Activated CD4-positive, alpha-beta T cell treated with anti-CD3 and anti-CD28 coated beads for 1 hour (primary cell): ENCODE measurements around the gene MNAT1.
"Not testable (repeated sequence)": the region's sequence is repeated elsewhere in the genome, so short reads cannot be mapped to it uniquely, and the experiment has no call there.

Experiments used
- DNase-seq: peaks from one replicate; pipeline ENCODE4 v3.0.0-alpha.2; 2020

MNAT1 gene

GRCh38 chr14:60890636-60891035 lies 156.1 kb downstream of the MNAT1 start:
- DNase-seq = not testable (repeated sequence)

GRCh38 chr14:60893911-60894310 lies 159.3 kb downstream of the MNAT1 start:
- DNase-seq = no peak

GRCh38 chr14:60904381-60904780 lies 169.8 kb downstream of the MNAT1 start:
- no peak for DNase-seq

- no peak for DNase-seq
Measured at GRCh38 chr14:60905923-60906322, 171.4 kb downstream of the MNAT1 start.

GRCh38 chr14:60915781-60916180 lies 181.2 kb downstream of the MNAT1 start:
- DNase-seq = no peak

GRCh38 chr14:60922050-60922449 lies 187.5 kb downstream of the MNAT1 start:
- DNase-seq = no peak

GRCh38 chr14:60925286-60925685 lies 190.7 kb downstream of the MNAT1 start:
- DNase-seq = no peak

- DNase-seq = no peak
Measured at GRCh38 chr14:60926002-60926401, 191.4 kb downstream of the MNAT1 start.

GRCh38 chr14:60931218-60931617 lies 196.7 kb downstream of the MNAT1 start:
- no peak for DNase-seq

GRCh38 chr14:60933920-60934655 lies 199.5 kb downstream of the MNAT1 start:
- DNase-seq = no peak

GRCh38 chr14:60935319-60935718 lies 200.8 kb downstream of the MNAT1 start:
- no peak for DNase-seq

GRCh38 chr14:60943637-60944032 lies 209.1 kb downstream of the MNAT1 start:
- no peak for DNase-seq

- no peak for DNase-seq
Measured at GRCh38 chr14:60944204-60944603, 209.6 kb downstream of the MNAT1 start.

- DNase-seq = no peak
Measured at GRCh38 chr14:60945984-60946383, 211.4 kb downstream of the MNAT1 start.

GRCh38 chr14:60946773-60947172 lies 212.2 kb downstream of the MNAT1 start:
- DNase-seq = no peak

GRCh38 chr14:60951776-60952435 lies 217.3 kb downstream of the MNAT1 start:
- no peak for DNase-seq

- DNase-seq = no peak
Measured at GRCh38 chr14:60956202-60956601, 221.6 kb downstream of the MNAT1 start.

GRCh38 chr14:60956632-60957031 lies 222.1 kb downstream of the MNAT1 start:
- DNase-seq = no peak

- DNase-seq = no peak
Measured at GRCh38 chr14:60958146-60958545, 223.6 kb downstream of the MNAT1 start.

GRCh38 chr14:60963761-60964160 lies 229.2 kb downstream of the MNAT1 start:
- no peak for DNase-seq

GRCh38 chr14:60964904-60965303 lies 230.3 kb downstream of the MNAT1 start:
- DNase-seq = no peak

- DNase-seq = no peak
Measured at GRCh38 chr14:60965402-60965801, 230.8 kb downstream of the MNAT1 start.

GRCh38 chr14:60968099-60968498 lies 233.5 kb downstream of the MNAT1 start:
- no peak for DNase-seq

- DNase-seq = no peak
Measured at GRCh38 chr14:60968671-60969070, 234.1 kb downstream of the MNAT1 start.

GRCh38 chr14:60970146-60970545 lies 235.6 kb downstream of the MNAT1 start:
- no peak for DNase-seq
